H1 (cell line): Measurements from ENCODE around the gene ULK2. TPM values are rescaled to one million over a fixed set of nuclear protein-coding genes. Genes with fewer than 3 reads are reported as not detected.

ENCODE experiments used
- CTCF ChIA-PET: fragments of 300-600 bp; sonication (Branson Sonifier 250); formaldehyde crosslinking; loops from one replicate; lab custom pipeline; 2021; ENCODE audit not compliant: partially characterized antibody; lab: Charles Lee
- POLR2A ChIA-PET: fragments of 300-600 bp; sonication (Branson Sonifier 250); formaldehyde crosslinking; loops from one replicate; lab custom pipeline; 2021; ENCODE audit warnings: inconsistent platforms; ENCODE audit not compliant: partially characterized antibody; lab: Charles Lee
- DNase-seq, 2 experiments: peaks; one replicate each; pipeline versions ENCODE4 v3.0.0 to v3.0.0-alpha.2; 2010 to 2022; ENCODE audit warnings: low spot score in 2 of 2, low read depth in 1 of 2, mixed read lengths in 1 of 2
- FAIRE-seq: peaks from 2 replicates; lab custom pipeline; 2011; peaks lifted over from hg19 to GRCh38; lab: Jason Lieb, UNC
- H2AFZ ChIP-seq: 2 replicates; pipeline ENCODE4 v1.8.1; 2012; ENCODE audit warnings: low read length, inconsistent platforms
- H2AK5ac ChIP-seq: 2 replicates; pipeline ENCODE4 v1.6.1; 2013; ENCODE audit warnings: low read depth, low read length
- H2BK120ac ChIP-seq: replicated peaks from 2 replicates; pipeline ENCODE3; 2013; ENCODE audit warnings: low read depth, low read length, inconsistent platforms
- H2BK12ac ChIP-seq: 2 replicates; pipeline ENCODE4 v1.6.1; 2013; ENCODE audit warnings: low read depth, low read length
- H2BK15ac ChIP-seq: 2 replicates; pipeline ENCODE4 v1.6.1; 2013; ENCODE audit warnings: low read length
- H2BK20ac ChIP-seq: 2 replicates; pipeline ENCODE4 v1.6.1; 2013; ENCODE audit warnings: low read length
- H2BK5ac ChIP-seq: 2 replicates; pipeline ENCODE4 v1.6.1; 2013; ENCODE audit warnings: low read depth, low read length
- H3K14ac ChIP-seq: 2 replicates; pipeline ENCODE4 v1.6.1; 2013; ENCODE audit warnings: inconsistent platforms; ENCODE audit not compliant: insufficient read length
- H3K18ac ChIP-seq: 2 replicates; pipeline ENCODE4 v1.6.1; 2013; ENCODE audit warnings: low read length; ENCODE audit errors: extremely low read depth
- H3K23ac ChIP-seq: 2 replicates; pipeline ENCODE4 v1.6.1; 2013; ENCODE audit warnings: inconsistent platforms; ENCODE audit not compliant: insufficient read length
- H3K23me2 ChIP-seq: 2 replicates; pipeline ENCODE4 v1.6.1; 2013; ENCODE audit warnings: low read depth, low read length
- H3K27ac ChIP-seq: 2 replicates; pipeline ENCODE4 v1.6.1; 2011; ENCODE audit warnings: low read depth, low read length, inconsistent platforms
- H3K27me3 ChIP-seq, 4 experiments: replicated peaks in 1 of 4; 1 replicate in 1 of 4; 2 replicates in 3 of 4; pipeline versions ENCODE4 v1.6.1 to v1.8.1; 2011 to 2013; ENCODE audit warnings: low read length in 3 of 4, mild to moderate bottlenecking in 3 of 4, inconsistent platforms in 2 of 4, mixed read lengths in 2 of 4, moderate library complexity in 1 of 4; ENCODE audit not compliant: control insufficient read depth in 3 of 4, insufficient read depth in 3 of 4; ENCODE audit errors: extremely low read depth in 1 of 4
- H3K36me3 ChIP-seq, 4 experiments: 2 replicates each; pipeline versions ENCODE4 v1.6.1 to v1.8.1; 2011 to 2013; ENCODE audit warnings: mild to moderate bottlenecking in 4 of 4, low read length in 3 of 4, moderate library complexity in 2 of 4, control low read depth in 1 of 4, inconsistent platforms in 1 of 4; ENCODE audit not compliant: insufficient read depth in 4 of 4, control insufficient read depth in 2 of 4
- H3K4ac ChIP-seq: replicated peaks from 2 replicates; pipeline ENCODE3; 2013; ENCODE audit warnings: low read length, low read depth, mixed read lengths, inconsistent platforms; ENCODE audit not compliant: insufficient read length
- H3K4me1 ChIP-seq, 4 experiments: replicated peaks in 1 of 4; 1 replicate in 1 of 4; 2 replicates in 3 of 4; pipeline versions ENCODE4 v1.6.1 to v1.8.1; 2011 to 2013; ENCODE audit warnings: low read length in 3 of 4, inconsistent platforms in 2 of 4, mixed read lengths in 1 of 4; ENCODE audit not compliant: insufficient read depth in 4 of 4, control insufficient read depth in 3 of 4
- H3K4me2 ChIP-seq, 2 experiments: 2 replicates each; pipeline versions ENCODE4 v1.6.1 to v1.8.1; 2011 to 2013; ENCODE audit warnings: low read depth in 2 of 2, low read length in 2 of 2, control low read depth in 1 of 2, inconsistent platforms in 1 of 2, mild to moderate bottlenecking in 1 of 2; ENCODE audit not compliant: insufficient read depth in 1 of 2
- H3K4me3 ChIP-seq, 4 experiments: fragments of 200-600, 300-600 bp in 1 of 4; sonication (generic), shearing (Covaris generic), sonication (Bioruptor Twin) in 1 of 4; 2 replicates each; pipeline versions ENCODE4 v1.5.1 to v1.8.1; 2011 to 2016; ENCODE audit warnings: low read length in 4 of 4, low read depth in 3 of 4, control low read depth in 2 of 4, inconsistent platforms in 2 of 4, mild to moderate bottlenecking in 2 of 4, mixed read lengths in 1 of 4, moderate library complexity in 1 of 4; ENCODE audit not compliant: insufficient read depth in 2 of 4; ENCODE audit errors: extremely low read depth in 1 of 4
- H3K56ac ChIP-seq: replicated peaks from 2 replicates; pipeline ENCODE3; 2013; ENCODE audit warnings: low read depth, mild to moderate bottlenecking, mixed read lengths, low read length, inconsistent platforms; ENCODE audit not compliant: insufficient read length
- H3K79me1 ChIP-seq: 2 replicates; pipeline ENCODE4 v1.6.1; 2013; ENCODE audit warnings: low read depth, low read length, control low read depth
- H3K79me2 ChIP-seq, 2 experiments: 2 replicates each; pipeline versions ENCODE4 v1.6.1 to v1.8.1; 2012 to 2013; ENCODE audit warnings: low read length in 2 of 2, mild to moderate bottlenecking in 2 of 2, inconsistent platforms in 1 of 2; ENCODE audit not compliant: insufficient read depth in 2 of 2, control insufficient read depth in 1 of 2
- H3K9ac ChIP-seq, 4 experiments: replicated peaks in 1 of 4; 1 replicate in 1 of 4; 2 replicates in 3 of 4; pipeline versions ENCODE4 v1.6.1 to v1.8.1; 2011 to 2013; ENCODE audit warnings: low read depth in 3 of 4, low read length in 3 of 4, control low read depth in 2 of 4, mild to moderate bottlenecking in 2 of 4, moderate library complexity in 2 of 4, inconsistent platforms in 1 of 4; ENCODE audit errors: extremely low read depth in 1 of 4
- H3K9me3 ChIP-seq, 2 experiments: 2 replicates each; pipeline versions ENCODE4 v1.6.1 to v1.8.1; 2012 to 2013; ENCODE audit warnings: mild to moderate bottlenecking in 2 of 2, moderate library complexity in 2 of 2, control low read depth in 1 of 2, inconsistent platforms in 1 of 2, low read depth in 1 of 2, low read length in 1 of 2, mixed read lengths in 1 of 2; ENCODE audit not compliant: insufficient read depth in 2 of 2
- H4K20me1 ChIP-seq, 2 experiments: replicated peaks in 1 of 2; 2 replicates each; pipeline versions ENCODE3 to v1.8.1; 2011 to 2013; ENCODE audit warnings: inconsistent platforms in 2 of 2, low read length in 2 of 2, mild to moderate bottlenecking in 1 of 2; ENCODE audit not compliant: insufficient read depth in 2 of 2, control insufficient read depth in 1 of 2
- H4K5ac ChIP-seq: 2 replicates; pipeline ENCODE4 v1.6.1; 2013; ENCODE audit warnings: low read length, low read depth, mixed read lengths, inconsistent platforms; ENCODE audit not compliant: insufficient read length
- H4K8ac ChIP-seq: 2 replicates; pipeline ENCODE4 v1.8.0; 2013; ENCODE audit warnings: mild to moderate bottlenecking, moderate library complexity, low read length, inconsistent platforms; ENCODE audit not compliant: insufficient read depth; ENCODE audit errors: extremely low read depth
- H4K91ac ChIP-seq: replicated peaks from 2 replicates; pipeline ENCODE3; 2013; ENCODE audit warnings: low read length, mixed read lengths, inconsistent platforms; ENCODE audit not compliant: insufficient read length
- EP300 ChIP-seq, 2 experiments: IDR thresholded peaks; 1 replicate in 1 of 2; 2 replicates in 1 of 2; pipeline ENCODE4 v1.6.1; 2011 to 2012; ENCODE audit warnings: low read depth in 2 of 2, low read length in 2 of 2, mild to moderate bottlenecking in 2 of 2, borderline replicate concordance in 1 of 2, inconsistent platforms in 1 of 2, moderate library complexity in 1 of 2
- HDAC2 ChIP-seq, 2 experiments: fragments of 300-600 bp in 1 of 2; sonication (generic) in 1 of 2; IDR thresholded peaks; 2 replicates each; pipeline ENCODE4 v1.6.1; 2011 to 2012; ENCODE audit warnings: low read depth in 2 of 2, low read length in 2 of 2, mild to moderate bottlenecking in 2 of 2, moderate library complexity in 2 of 2, borderline replicate concordance in 1 of 2, inconsistent platforms in 1 of 2
- KDM5A ChIP-seq: fragments of 200-600 bp; IDR thresholded peaks from 2 replicates; pipeline ENCODE4 v1.7.1; 2012; ENCODE audit warnings: mild to moderate bottlenecking, low read length, inconsistent platforms, mixed read lengths
- POLR2A ChIP-seq, 2 experiments: IDR thresholded peaks; 1 replicate in 1 of 2; 2 replicates in 1 of 2; pipeline ENCODE4 v1.6.1; 2011; ENCODE audit warnings: low read depth in 2 of 2, low read length in 2 of 2, mild to moderate bottlenecking in 2 of 2; ENCODE audit errors: control extremely low read depth in 1 of 2
- RNF2 ChIP-seq: fragments of 200-900, 300-1000 bp; sonication (generic); IDR thresholded peaks from 2 replicates; pipeline ENCODE4 v1.7.1; 2016; ENCODE audit warnings: borderline replicate concordance, low read depth, mild to moderate bottlenecking, antibody characterized with exemption, low read length; ENCODE audit not compliant: poor library complexity, severe bottlenecking; ENCODE audit errors: missing control alignments
- RXRA ChIP-seq: IDR thresholded peaks from 2 replicates; pipeline ENCODE4 v1.6.1; 2011; ENCODE audit warnings: low read depth, mild to moderate bottlenecking, low read length, moderate library complexity; ENCODE audit not compliant: insufficient read depth
- SIRT6 ChIP-seq: IDR thresholded peaks from one replicate; pipeline ENCODE4 v1.7.1; 2012; ENCODE audit warnings: low read length, inconsistent platforms
- TAF1 ChIP-seq: IDR thresholded peaks from 2 replicates; pipeline ENCODE4 v1.6.1; 2011; ENCODE audit warnings: mild to moderate bottlenecking, low read depth, low read length
- TEAD4 ChIP-seq: IDR thresholded peaks from 2 replicates; pipeline ENCODE4 v1.6.1; 2012; ENCODE audit warnings: low read depth, low read length, inconsistent platforms, mixed read lengths
- YY1 ChIP-seq: IDR thresholded peaks from 2 replicates; pipeline ENCODE4 v1.6.1; 2011; ENCODE audit warnings: low read depth, mild to moderate bottlenecking, low read length
- WGBS, 2 experiments: shearing (Covaris generic) in 1 of 2; methylation state at CpG; one replicate each; pipeline versions ENCODE4 v1.1.6 to v1.1.7; 2013 to 2015; ENCODE audit warnings: low lambda C conversion rate in 2 of 2, mixed read lengths in 2 of 2, inconsistent platforms in 1 of 2, low coverage in 1 of 2, missing lambda C conversion rate in 1 of 2; ENCODE audit not compliant: insufficient replicate concordance in 2 of 2, insufficient coverage in 1 of 2, insufficient read length in 1 of 2; ENCODE audit errors: extremely low coverage in 1 of 2, missing lambda C conversion rate in 1 of 2; 5-methylcytosine and 5-hydroxymethylcytosine counted together
- polyA plus RNA-seq, 7 experiments: library from polyadenylated mRNA; depleted of rRNA in 3 of 7; stranded (reverse) in 5 of 7; unstranded in 2 of 7; fragments of >200 nt in 5 of 7; fragments of 200-250 nt in 2 of 7; gene quantifications; 1 replicate in 5 of 7; 2 replicates in 1 of 7; 4 replicates in 1 of 7; pipeline versions ENCODE4 v1.2.1 to v1.2.3, GENCODE V29; 2011 to 2013; ENCODE audit warnings: missing spikeins in 2 of 7, mixed read lengths in 2 of 7
- total RNA-seq: library from RNA; stranded (reverse); fragmentation: NEBNext Ultra II Directional; extraction: Animal tissue kit (Norgen Biotek cat#: 25700); gene quantifications from 2 replicates; pipeline ENCODE4 v1.2.1, GENCODE V29; 2021
- TF ChIP-seq, protein P1 (sequence below): IDR thresholded peaks from 2 replicates; pipeline ENCODE4 v1.6.1; 2011; ENCODE audit warnings: low read depth, mild to moderate bottlenecking, low read length; ENCODE audit not compliant: insufficient read depth
- TF ChIP-seq, protein P2 (sequence below): IDR thresholded peaks from 2 replicates; pipeline ENCODE4 v1.6.1; 2012; ENCODE audit warnings: inconsistent platforms

Gene ULK2
- total and polyA plus RNA-seq, 2 of the 8 experiments (the other 6 are each of a cell fraction or from before 2014, with no cell fraction given) = 5.3 to 9.8 TPM

- no peaks in the 10 kb centered on the region for H3K36me3 ChIP-seq
- no peak for DNase-seq
- no peak overlapping the region for H4K8ac ChIP-seq
- H2BK15ac ChIP-seq = no peak overlapping the region
- no peak overlapping the region for H3K4ac ChIP-seq
- no peaks in the 10 kb centered on the region for H4K20me1 ChIP-seq
- H3K79me2 ChIP-seq = no peaks in the 10 kb centered on the region
- H3K14ac ChIP-seq = no peak overlapping the region
- H3K4me1 ChIP-seq = no peaks in the 10 kb centered on the region
- H3K27ac ChIP-seq = no peak overlapping the region
- H3K18ac ChIP-seq = no peak overlapping the region
- no peak overlapping the region for H2BK12ac ChIP-seq
- no peak overlapping the region for H3K4me3 ChIP-seq
- H3K4me2 ChIP-seq = no peak overlapping the region
- TF ChIP-seq KDM5A (no peak), HDAC2 (IDR thresholded peaks at IDR 0.05; ENCODE audit: borderline replicate concordance in 1 of 2, low read depth in 2 of 2, low read length in 2 of 2) (no peak), TEAD4 (no peak), YY1 (no peak), POLR2A (IDR thresholded peaks at IDR 0.05; ENCODE audit: control extremely low read depth in 1 of 2, low read depth in 2 of 2, low read length in 2 of 2) (no peak), RXRA (no peak), SIRT6 (no peak), RNF2 (no peak), TAF1 (no peak), EP300 (IDR thresholded peaks at IDR 0.05; ENCODE audit: borderline replicate concordance in 1 of 2, low read depth in 2 of 2, low read length in 2 of 2) (no peak)
- TF ChIP-seq, protein P1, sequence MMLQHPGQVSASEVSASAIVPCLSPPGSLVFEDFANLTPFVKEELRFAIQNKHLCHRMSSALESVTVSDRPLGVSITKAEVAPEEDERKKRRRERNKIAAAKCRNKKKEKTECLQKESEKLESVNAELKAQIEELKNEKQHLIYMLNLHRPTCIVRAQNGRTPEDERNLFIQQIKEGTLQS = no peak
- TF ChIP-seq, protein P2, sequence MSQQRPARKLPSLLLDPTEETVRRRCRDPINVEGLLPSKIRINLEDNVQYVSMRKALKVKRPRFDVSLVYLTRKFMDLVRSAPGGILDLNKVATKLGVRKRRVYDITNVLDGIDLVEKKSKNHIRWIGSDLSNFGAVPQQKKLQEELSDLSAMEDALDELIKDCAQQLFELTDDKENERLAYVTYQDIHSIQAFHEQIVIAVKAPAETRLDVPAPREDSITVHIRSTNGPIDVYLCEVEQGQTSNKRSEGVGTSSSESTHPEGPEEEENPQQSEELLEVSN = no peak
- no peak overlapping the region for H2BK5ac ChIP-seq
- no peak overlapping the region for H2AK5ac ChIP-seq
- H3K9ac ChIP-seq = no peak overlapping the region
- 72% methylated on average over 6 of the region's 6 CpGs; no CpG with 5 or more reads in 1 of the 2 experiments for WGBS, 2 experiments
- H3K23ac ChIP-seq = no peak overlapping the region
- H4K91ac ChIP-seq = no peak overlapping the region
- H3K27me3 ChIP-seq = no peaks in the 10 kb centered on the region
- no peak overlapping the region for H4K5ac ChIP-seq
- no peak overlapping the region for H2BK20ac ChIP-seq
- H2AFZ ChIP-seq = no peak overlapping the region
- H2BK120ac ChIP-seq = no peak overlapping the region
- no peak for FAIRE-seq
- no peaks in the 10 kb centered on the region for H3K9me3 ChIP-seq
- no peak overlapping the region for H3K56ac ChIP-seq
- no peaks in the 10 kb centered on the region for H3K79me1 ChIP-seq
- H3K23me2 ChIP-seq = no peaks in the 10 kb centered on the region
- CTCF ChIA-PET = no interaction called here
- POLR2A ChIA-PET = interaction anchor here (1.2 kb wide), 1 partner anchor 10 kb away, joined by 5 read pairs; the partner anchor contains the start of gene ULK2
Observed at GRCh38 chr17:19877364-19877945, 9.7 kb upstream of the ULK2 start.
